ENCODE data around the gene FAXDC2. TPM values are rescaled to one million over a fixed set of nuclear protein-coding genes. Genes with fewer than 3 reads are reported as not detected.

FAXDC2 gene
- polyA plus RNA-seq, 1 donor: 14.0 TPM

Other genes starting within 250 kb of the FAXDC2 start
- 89.5 TPM for gene LARP1, start 95.2 kb downstream of the FAXDC2 start, polyA plus RNA-seq (ENCODE audit: insufficient read length)
- gene CNOT8, start 8.0 kb upstream of the FAXDC2 start, polyA plus RNA-seq (ENCODE audit: insufficient read length): 33.1 TPM
- gene GEMIN5, start 87.6 kb upstream of the FAXDC2 start, polyA plus RNA-seq (ENCODE audit: insufficient read length): 15.3 TPM
- gene MRPL22, start 90.5 kb upstream of the FAXDC2 start, polyA plus RNA-seq (ENCODE audit: insufficient read length): 32.3 TPM
- 0.06 TPM for gene KIF4B, start 163.2 kb upstream of the FAXDC2 start, polyA plus RNA-seq (ENCODE audit: insufficient read length)